Choroid plexus epithelial cell (primary cell): Measurements from ENCODE around the gene GUCA1A.
"Not testable (repeated sequence)": the region's sequence is repeated elsewhere in the genome, so short reads cannot be mapped to it uniquely, and the experiment has no call there.

Source experiments
- DNase-seq: peaks from one replicate; pipeline ENCODE4 v3.0.0-alpha.2; 2010; ENCODE audit warnings: low read depth
- H3K4me3 ChIP-seq: 2 replicates; pipeline ENCODE4 v1.5.1; 2011; ENCODE audit warnings: low read depth, mild to moderate bottlenecking, control low read depth, low read length, moderate library complexity
- TF ChIP-seq, protein P1 (sequence below): conservative IDR thresholded peaks from 2 replicates; pipeline ENCODE4 v1.5.1; 2011; ENCODE audit warnings: low read depth, mild to moderate bottlenecking, control low read depth, inconsistent platforms, low read length, moderate library complexity

Gene GUCA1A

DNA sequence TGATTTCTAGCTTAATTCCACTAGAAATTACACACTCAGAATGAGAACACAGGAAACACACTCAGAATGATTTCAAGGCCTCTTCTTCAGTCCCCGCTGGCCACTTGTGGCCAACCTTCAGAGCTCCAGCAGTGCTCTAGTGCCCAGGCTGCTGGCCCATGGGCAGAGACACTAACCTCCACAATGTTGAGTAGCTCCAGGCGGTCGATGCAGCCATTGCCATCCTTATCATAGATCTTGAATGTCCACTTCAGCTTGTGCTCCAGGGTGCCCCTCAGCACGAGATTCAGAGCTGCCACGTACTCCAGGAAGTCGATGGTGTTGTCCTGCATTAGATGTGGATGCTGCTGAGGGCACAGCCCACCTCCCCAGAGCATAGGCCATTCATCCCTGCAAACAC lies 15.2 kb downstream of the GUCA1A start:
- TF ChIP-seq, protein P1, sequence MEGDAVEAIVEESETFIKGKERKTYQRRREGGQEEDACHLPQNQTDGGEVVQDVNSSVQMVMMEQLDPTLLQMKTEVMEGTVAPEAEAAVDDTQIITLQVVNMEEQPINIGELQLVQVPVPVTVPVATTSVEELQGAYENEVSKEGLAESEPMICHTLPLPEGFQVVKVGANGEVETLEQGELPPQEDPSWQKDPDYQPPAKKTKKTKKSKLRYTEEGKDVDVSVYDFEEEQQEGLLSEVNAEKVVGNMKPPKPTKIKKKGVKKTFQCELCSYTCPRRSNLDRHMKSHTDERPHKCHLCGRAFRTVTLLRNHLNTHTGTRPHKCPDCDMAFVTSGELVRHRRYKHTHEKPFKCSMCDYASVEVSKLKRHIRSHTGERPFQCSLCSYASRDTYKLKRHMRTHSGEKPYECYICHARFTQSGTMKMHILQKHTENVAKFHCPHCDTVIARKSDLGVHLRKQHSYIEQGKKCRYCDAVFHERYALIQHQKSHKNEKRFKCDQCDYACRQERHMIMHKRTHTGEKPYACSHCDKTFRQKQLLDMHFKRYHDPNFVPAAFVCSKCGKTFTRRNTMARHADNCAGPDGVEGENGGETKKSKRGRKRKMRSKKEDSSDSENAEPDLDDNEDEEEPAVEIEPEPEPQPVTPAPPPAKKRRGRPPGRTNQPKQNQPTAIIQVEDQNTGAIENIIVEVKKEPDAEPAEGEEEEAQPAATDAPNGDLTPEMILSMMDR = no peak
- H3K4me3 ChIP-seq = no peak overlapping the region
- DNase-seq = no peak

DNA sequence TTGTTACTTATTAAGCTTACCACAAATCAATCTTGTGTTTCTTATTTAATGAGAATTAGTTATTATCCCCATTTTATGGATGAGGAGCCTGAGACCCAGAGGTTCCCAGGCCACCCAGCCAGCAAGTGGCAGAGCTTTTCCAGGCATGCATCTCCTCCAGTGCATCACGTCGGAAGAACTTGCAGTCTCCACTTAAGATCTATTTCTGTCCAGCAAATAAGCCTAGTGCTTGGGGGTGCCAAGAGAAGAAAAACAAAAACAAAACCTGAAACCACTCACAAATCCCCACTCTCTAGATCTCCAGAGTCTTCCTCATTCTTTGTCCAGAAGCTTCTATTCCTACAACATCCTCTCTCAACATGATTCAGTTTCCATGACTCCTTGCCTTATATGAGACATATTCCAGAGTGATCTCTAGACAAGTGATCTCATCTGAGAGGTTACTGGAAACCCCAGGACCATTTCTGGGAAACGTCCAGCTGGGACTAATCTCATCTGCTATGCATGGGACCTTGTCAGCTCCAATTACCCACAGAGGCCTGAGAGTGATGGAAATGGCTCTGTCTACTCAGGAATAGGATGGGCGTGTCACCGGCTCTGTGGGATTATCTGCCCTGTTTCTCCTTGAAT lies 17.5 kb downstream of the GUCA1A start:
- TF ChIP-seq, protein P1 = no peak
- no peak overlapping the region for H3K4me3 ChIP-seq
- peak; percentile 51 for DNase-seq

DNA sequence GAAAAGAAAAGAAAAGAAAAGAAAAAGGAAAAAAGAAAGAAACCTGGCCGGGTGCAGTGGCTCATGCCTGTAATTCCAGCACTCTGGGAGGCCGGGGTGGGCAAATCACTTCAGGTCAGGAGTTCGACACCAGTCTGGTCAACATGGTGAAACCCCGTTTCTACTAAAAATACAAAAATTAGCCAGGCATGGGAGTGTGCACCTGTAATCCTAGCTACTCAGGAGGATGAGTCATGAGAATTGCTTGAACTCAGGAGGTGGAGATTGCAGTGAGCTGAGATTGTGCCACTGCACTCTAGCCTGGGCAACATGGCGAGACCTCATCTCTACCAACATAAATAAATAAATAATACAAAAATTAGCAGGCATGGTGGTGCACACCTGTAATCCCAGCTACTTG lies 19.2 kb downstream of the GUCA1A start:
- not testable (repeated sequence) for DNase-seq, H3K4me3 ChIP-seq

DNA sequence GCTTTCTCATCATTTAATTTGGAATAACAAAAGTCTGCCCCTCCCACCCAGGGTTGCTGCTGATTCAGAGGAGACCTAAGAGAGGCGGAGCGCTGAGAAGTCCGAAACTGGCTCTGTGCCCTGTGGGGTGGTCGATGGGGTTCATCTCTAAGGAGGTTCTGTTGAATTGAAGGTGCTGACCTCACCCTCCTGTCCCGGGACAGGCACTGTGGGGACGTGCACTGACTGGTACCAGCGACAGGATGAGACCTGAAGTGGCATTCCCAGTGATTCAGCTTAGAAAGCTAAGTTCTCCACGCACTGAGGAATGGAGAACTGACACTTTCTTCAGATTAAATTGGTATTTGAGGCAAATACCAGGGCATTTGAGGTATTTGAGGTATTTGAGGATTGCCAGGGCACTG lies 20.3 kb downstream of the GUCA1A start:
- peak overlapping the region; percentile 38 for H3K4me3 ChIP-seq
- TF ChIP-seq, protein P1 = no peak
- peak; percentile 30 for DNase-seq

DNA sequence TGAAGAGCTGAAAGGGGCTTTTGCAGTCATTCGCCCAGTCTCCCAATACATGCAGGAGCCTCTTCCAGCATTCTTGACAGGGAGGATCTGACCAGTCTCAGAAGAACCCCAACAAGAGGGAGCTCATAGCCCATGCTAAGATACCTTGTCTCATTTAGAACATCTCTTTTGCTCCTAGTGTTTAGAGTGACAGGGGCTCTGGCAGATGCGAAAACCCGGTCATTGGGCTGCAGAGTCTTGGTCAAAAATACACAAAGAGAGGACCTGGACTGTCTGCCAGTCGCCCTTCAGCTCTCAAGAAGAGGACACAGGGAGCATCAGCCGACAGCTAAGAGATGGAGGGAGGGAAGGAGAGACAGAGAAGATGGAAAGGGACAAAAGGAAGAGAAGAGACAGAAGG lies 20.9 kb downstream of the GUCA1A start:
- TF ChIP-seq, protein P1 = no peak
- H3K4me3 ChIP-seq = no peak overlapping the region
- no peak for DNase-seq

DNA sequence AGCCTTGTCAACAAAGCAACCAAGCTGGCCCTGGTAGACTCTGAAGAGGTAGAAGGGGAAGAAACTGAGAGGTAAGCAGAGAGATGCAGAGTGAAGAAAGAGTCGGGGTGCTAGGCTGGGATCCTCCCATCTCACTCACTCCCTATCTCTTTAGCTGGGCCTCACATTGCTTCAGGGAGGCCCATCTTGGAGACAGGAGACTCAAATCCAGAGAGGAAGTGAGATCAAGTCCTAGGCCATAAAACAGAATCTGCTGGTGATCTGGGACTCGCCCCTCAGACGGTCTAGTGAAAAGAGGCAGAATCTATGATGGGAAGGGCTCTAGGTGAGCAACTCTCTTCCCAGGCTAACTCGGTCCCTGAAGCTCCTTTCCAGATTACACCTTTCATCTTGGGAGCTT lies 22.3 kb downstream of the GUCA1A start:
- TF ChIP-seq, protein P1 = no peak
- DNase-seq = no peak
- H3K4me3 ChIP-seq = no peak overlapping the region

DNA sequence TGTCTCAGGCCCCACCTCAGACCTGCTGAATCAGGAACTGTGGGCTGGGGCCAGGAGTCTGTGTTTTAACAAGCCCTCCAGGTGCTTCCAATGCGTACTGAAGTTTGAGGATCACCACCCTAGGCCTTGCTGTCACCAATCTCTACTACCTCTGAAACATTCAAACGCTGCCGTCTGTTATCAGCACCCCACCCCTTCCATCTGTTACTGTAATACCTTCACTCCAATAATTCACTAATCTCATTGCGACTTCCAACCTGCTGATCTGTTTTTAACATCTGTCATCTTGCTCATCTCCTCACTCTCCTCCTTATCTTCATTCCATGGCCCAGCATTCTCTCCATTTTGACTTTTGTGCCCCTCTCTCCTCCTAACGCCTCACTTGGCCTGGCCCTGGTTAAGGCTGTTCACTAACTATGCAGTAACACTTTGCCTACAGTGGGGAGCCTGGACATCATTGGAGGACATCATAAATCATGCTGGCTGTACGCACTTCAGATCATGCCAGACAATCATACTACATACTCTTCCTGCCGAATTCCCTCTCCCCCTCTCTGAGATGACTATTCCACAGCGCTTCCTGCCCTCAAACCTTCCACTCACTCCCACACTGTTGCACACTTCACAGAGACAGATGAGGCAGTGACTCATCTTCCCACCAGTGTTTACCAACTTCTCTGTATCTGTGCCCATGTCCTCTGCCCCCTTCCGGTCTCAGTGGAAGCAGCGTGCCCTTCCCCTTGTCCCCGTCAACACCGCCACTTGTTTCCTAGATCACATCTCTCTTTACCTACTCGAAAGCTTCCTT lies 24.6 kb downstream of the GUCA1A start:
- peak; percentile 46 for DNase-seq

More for the DNA sequence above, 24.6 kb downstream of the GUCA1A start:
- TF ChIP-seq, protein P1 = no peak
- H3K4me3 ChIP-seq = no peak overlapping the region
